Omental fat pad (tissue), 4 donors: Measurements from ENCODE around the gene SAFB2. TPM values are rescaled to one million over a fixed set of nuclear protein-coding genes. Genes with fewer than 3 reads are reported as not detected.

Experiments used
- ATAC-seq: fragments of 150-250 bp; one replicate; pipeline ENCODE4 v1.9.1; 2016; ENCODE audit warnings: mild to moderate bottlenecking, moderate library complexity; ENCODE audit not compliant: low FRiP score
- DNase-seq: peaks from one replicate; pipeline ENCODE4 v3.0.0-alpha.2; 2019; ENCODE audit warnings: low spot score
- CTCF ChIP-seq, 3 donors: fragments of 450-650 bp; IDR thresholded peaks; one replicate each; pipeline ENCODE4 v1.5.1; 2016 to 2017; ENCODE audit warnings: antibody characterized with exemption in 3 of 3, mild to moderate bottlenecking in 3 of 3, moderate library complexity in 2 of 3
- total RNA-seq, 4 donors: library from RNA; depleted of rRNA; stranded (reverse); fragments of >200 nt; gene quantifications; one replicate each; pipeline ENCODE4 v1.1.0, GENCODE V29; 2016

SAFB2 gene
- total RNA-seq, 4 donors from 2014 or later: 32.0 to 77.9 (median 51.1) TPM

- no peak for ATAC-seq
- no peak for DNase-seq
- TF ChIP-seq CTCF (IDR thresholded peaks at IDR 0.05): no peak
Measured at GRCh38 chr19:5586300-5587070, 36.1 kb downstream of the SAFB2 start.

- no peak for DNase-seq
- no peak for TF ChIP-seq CTCF (IDR thresholded peaks at IDR 0.05)
- ATAC-seq: no peak
Measured at GRCh38 chr19:5585461-5586299, 36.9 kb downstream of the SAFB2 start.

GRCh38 chr19:5580161-5580571, 42.4 kb downstream of the SAFB2 start:
- ATAC-seq: no peak

GRCh38 chr19:5579697-5580096, 42.9 kb downstream of the SAFB2 start:
- no peak for ATAC-seq
- DNase-seq: no peak
- no peak for TF ChIP-seq CTCF (IDR thresholded peaks at IDR 0.05)

More at GRCh38 chr19:5580161-5580571, 42.4 kb downstream of the SAFB2 start:
- no peak for TF ChIP-seq CTCF (IDR thresholded peaks at IDR 0.05)
- DNase-seq: no peak

- TF ChIP-seq CTCF (IDR thresholded peaks at IDR 0.05): no peak
- ATAC-seq: no peak
- DNase-seq: no peak
Measured at GRCh38 chr19:5579286-5579685, 43.3 kb downstream of the SAFB2 start.

GRCh38 chr19:5578097-5578846, 44.3 kb downstream of the SAFB2 start:
- ATAC-seq (peak; percentile 43), DNase-seq (no peak)
- TF ChIP-seq CTCF (IDR thresholded peaks at IDR 0.05): peak in 2 of 3 donors; percentile 18 to 74
